GM21737 (cell line): ENCODE measurements around the gene BEST2.
A peak's percentile ranks its signal among the peaks of the same experiment; 100 is the strongest.

Experiments
- ATAC-seq: cut with Tn5 transposase; IDR thresholded peaks from one replicate; pipeline ENCODE4 v1.9.1; 2021; ENCODE audit warnings: mild to moderate bottlenecking, moderate library complexity; ENCODE audit not compliant: unreplicated experiment

Gene BEST2

DNA sequence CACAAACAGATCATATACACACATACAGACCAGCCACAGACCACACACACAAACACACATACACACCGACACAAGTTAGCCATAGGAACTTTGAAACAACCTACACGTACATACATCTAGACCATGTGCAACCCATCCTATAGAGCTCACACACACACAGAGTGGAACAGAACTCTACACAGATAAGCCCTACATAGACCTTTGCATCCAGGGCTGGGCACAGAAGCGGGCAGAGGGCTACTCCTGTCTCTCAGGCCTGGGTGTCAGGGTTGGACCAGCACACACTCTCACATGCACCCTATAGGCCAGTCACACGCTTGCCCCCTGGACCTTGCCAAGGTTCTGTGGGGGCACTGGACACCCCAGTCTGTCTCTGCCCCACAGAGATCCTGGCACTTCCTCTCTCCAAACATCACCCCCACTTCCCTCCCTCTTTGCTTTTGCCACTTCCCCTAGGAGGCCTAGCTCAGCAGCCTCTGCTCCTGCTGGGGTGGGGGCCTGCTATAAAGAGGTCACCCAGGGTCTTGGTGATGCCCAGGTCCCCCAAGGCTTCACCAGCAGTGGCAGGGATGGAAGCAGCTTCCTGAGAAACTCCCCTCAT lies 33.9 kb downstream of the BEST2 start:
- ATAC-seq: no peak

DNA sequence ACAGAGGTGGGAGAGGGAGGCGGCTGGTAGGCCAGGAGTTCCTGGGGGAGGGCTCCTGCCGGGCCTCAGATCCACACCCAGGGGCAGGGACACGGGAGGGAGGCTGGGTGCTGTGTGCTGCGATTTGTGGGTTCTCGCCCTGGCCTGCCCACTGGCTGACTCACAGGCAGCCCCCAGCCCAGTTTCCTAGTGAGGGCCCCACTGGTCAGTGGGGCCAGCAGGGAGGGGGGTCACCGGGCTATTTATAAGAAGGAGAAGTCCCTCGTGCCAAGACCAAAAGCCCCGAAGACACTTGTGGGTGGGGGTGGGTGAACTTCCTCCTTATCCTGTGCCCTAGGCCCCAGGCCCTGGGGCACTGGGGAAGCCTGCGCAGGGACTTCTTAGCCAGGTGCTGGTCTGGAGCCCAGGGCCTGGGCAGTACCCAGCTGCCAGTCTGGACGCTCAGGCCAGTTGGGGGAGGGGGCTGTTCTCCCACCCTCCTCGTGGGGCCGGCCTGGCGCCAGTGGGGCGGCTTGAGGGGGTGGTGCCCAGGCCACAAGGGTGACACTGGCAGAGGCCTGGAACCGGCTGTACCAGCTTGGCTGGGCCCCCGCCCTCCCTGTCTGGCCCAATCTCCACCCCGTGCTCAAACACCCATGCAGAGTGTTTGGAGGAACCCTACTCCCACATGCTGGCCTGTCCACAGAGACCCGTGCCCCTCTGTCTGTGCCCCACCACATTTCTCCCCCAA lies 34.7 kb downstream of the BEST2 start:
- ATAC-seq: no peak

DNA sequence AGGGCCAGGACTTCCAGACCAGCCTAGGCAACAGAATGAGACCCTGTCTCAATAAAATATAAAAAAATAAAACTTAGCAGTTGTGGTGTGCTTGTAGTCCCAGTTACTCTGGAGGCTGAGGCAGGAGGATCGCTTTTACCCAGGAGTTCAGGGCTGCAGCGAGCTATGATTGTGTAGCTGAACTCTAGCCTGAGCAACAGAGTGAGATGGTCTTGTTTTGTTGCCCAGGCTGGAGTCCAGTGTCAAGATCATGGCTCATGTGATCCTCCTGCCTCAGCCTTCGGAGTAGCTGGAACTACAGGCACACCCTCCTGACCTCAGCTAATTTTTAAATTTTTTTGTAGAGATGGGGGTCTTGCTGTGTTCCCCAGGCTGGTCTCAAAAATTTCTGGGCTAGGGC lies 35.4 kb downstream of the BEST2 start:
- ATAC-seq: no peak

DNA sequence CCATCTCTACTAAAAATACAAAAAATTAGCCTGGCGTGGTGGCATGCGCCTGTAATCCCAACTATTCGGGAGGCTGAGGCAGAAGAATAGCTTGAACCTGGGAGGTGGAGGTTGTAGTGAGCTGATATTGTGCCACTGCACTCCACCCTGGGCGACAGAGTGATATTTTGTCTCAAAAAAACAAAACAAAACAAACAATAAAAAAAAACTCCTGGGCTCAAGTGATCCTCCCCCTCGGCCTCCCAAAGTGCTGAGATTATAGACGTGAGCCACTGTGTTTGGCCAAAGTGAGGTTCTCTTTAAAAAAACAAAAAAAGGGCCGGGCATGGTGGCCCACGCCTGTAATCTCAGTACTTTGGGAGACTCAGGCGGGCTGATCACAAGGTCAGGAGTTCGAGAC lies 35.9 kb downstream of the BEST2 start:
- no peak for ATAC-seq

DNA sequence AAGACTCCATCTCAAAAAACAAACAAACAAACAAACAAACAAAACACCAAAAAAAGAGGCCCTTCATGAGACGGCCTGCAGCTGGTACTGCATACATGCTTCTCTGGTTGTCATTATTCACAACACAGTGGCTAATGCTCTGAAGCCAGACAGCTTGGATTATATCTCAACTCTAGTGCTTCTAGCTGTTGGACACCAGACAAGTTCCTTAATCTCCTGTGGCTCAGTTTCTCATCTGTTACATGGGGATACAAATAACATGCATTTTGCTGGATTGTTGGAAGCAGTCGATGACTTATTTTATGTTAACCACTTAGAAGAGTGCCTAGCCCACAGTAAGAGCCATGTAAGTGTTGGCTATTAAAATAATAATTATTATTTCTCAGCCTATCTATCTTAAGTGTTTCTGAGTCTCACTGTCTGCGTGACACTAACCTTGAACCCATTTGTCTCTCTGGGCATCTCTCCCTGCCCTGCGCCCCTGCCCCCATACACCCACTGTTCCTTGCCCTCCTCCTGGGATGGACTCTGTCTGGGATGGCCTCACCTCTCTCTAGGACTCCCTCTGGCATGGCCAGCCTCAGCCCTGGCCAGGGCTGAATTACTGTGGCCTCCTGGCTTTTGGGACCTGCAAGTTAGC lies 36.6 kb downstream of the BEST2 start:
- ATAC-seq: no peak

DNA sequence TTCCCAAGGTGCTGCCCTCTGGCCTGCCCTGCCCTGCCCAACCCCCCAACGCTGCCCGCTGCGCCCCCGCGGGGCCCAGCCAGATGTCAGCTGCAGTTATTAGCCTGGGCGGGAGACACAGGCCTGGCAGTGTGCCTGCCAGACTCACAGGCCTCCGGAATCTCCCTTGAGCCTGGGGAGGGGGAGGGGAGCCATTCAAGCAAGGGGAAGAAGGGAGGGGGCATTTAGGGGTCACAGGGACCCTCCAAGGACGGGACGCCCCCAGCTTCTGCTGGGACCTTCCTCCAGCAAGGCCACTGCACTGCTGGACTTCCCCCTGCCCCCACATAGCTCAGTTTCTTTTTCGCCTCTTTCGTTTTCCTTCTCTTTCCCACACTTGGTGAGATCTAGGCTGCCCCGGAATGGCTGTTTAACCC lies 37.1 kb downstream of the BEST2 start:
- ATAC-seq: no peak

DNA sequence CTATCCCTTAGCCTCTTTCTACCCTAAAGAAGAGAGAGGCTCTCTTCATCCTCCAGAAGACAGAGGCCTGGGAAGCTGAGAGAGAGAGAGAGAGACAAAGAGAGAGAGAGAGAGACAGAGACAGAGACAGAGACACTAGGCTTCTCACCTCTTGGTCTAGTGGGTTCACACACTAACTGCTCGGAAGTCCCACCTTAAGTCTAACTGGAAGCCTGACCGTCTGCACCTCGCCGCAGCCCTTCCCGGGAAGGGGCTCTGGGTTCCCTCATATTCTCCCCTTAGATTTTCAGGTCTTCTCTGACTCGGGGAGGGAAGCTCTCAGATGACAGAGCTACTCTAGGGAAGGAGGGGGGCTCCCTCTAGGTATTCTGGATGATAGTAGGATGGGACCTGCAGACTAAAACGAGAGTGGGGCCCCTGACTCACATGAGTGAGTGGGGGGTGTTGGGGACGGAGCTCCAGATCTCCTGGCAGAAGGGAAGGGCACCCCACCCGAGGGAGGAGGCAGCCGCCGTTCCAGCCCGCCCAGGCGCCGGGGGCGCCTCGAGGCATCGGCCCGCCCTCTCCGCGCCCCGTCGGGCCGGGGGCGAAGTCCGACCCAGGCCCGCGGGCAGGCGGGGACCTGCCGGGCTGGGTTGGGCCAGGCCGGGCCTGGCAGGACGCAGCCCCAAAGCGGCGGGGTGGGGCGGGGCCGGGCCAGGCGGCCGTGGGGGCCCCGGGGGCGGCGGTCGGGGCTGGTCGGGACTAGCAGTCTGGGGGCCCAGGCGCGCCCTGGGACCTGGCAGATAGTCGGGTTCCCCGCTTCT lies 37.7 kb downstream of the BEST2 start:
- ATAC-seq: no peak

DNA sequence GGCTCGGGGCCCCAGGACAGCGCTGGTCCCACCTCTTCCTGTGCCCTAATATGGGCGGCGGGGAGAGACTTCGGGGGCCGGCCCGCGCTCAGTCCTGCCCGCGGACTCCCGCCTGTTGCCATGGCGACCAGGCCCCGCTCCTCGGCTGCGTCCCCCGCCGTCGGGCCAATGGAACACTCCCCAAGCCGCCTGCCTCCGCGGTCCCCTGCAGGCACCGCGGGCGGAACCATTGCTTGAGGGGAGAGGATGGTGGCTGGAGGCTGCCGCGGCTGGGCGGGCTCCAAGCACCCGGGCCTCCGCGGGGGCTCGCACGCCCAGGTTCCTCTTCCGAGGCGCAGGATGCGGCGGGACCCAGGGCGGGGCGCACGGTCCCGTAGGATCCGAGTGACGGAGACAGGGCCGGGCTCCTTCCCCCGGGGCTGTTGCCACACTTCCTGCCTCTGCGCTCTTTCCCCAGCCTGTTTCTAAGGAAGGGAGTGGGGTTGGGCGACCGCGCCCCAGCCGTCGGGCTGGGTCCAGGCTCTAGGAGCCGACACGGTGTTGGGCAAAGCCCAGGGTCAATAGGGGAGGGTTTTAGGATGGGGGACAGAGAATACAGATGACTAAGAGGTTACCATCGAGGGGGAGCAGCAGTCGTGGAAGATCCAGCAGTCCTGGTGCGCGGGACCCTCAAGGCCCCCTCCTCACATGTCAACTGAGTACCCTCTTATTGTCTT lies 38.5 kb downstream of the BEST2 start:
- peak; percentile 32 for ATAC-seq

DNA sequence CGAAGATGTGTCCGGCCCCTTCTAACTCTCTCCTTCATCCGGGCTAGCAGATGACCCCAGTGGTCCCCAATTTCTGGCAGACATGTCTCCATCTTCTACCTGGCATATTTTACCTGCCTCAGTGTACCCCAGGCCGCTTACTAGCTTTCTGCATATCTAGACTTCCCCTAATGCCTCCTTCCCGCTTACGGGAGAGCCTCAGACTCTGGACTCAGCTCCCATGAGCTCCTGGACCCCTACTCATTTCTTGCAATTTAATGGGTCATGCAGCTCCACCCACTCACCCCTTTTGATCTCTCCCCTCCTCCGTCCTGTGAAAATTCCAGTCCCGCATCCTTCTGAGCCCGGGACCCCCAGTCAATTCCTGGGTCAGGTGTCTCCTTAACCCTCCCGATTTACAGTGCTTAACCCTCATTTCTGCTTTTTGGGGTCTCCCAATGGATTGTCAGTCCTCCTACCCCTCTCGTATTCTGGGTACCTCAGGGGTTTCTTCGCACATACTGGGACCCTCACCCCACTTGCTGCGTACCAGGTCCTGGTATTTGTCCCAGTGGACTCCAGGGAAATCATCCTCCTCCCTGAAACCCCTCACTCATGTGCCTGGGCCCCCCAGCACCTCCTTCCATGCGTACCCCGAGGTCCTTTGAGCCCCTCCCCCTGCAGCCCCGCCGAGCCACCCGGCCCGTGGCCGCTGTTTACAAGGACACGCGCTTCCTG lies 39.2 kb downstream of the BEST2 start:
- no peak for ATAC-seq

DNA sequence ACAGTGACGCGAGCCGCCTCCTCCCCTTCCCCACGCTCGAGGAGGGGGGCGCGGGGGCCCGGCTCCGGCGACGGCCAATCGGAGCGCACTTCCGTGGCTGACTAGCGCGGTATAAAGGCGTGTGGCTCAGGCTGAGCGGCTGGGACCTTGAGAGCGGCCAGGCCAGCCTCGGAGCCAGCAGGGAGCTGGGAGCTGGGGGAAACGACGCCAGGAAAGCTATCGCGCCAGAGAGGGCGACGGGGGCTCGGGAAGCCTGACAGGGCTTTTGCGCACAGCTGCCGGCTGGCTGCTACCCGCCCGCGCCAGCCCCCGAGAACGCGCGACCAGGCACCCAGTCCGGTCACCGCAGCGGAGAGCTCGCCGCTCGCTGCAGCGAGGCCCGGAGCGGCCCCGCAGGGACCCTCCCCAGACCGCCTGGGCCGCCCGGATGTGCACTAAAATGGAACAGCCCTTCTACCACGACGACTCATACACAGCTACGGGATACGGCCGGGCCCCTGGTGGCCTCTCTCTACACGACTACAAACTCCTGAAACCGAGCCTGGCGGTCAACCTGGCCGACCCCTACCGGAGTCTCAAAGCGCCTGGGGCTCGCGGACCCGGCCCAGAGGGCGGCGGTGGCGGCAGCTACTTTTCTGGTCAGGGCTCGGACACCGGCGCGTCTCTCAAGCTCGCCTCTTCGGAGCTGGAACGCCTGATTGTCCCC lies 39.9 kb downstream of the BEST2 start, which contains the start of gene JUNB:
JUNB (plus strand) TSS at position 142 of the 706 bp plus-strand sequence; CDS start at position 428, 286 bp downstream.
- peak; percentile 29 for ATAC-seq

DNA sequence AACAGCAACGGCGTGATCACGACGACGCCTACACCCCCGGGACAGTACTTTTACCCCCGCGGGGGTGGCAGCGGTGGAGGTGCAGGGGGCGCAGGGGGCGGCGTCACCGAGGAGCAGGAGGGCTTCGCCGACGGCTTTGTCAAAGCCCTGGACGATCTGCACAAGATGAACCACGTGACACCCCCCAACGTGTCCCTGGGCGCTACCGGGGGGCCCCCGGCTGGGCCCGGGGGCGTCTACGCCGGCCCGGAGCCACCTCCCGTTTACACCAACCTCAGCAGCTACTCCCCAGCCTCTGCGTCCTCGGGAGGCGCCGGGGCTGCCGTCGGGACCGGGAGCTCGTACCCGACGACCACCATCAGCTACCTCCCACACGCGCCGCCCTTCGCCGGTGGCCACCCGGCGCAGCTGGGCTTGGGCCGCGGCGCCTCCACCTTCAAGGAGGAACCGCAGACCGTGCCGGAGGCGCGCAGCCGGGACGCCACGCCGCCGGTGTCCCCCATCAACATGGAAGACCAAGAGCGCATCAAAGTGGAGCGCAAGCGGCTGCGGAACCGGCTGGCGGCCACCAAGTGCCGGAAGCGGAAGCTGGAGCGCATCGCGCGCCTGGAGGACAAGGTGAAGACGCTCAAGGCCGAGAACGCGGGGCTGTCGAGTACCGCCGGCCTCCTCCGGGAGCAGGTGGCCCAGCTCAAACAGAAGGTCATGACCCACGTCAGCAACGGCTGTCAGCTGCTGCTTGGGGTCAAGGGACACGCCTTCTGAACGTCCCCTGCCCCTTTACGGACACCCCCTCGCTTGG lies 40.7 kb downstream of the BEST2 start:
- ATAC-seq: no peak

DNA sequence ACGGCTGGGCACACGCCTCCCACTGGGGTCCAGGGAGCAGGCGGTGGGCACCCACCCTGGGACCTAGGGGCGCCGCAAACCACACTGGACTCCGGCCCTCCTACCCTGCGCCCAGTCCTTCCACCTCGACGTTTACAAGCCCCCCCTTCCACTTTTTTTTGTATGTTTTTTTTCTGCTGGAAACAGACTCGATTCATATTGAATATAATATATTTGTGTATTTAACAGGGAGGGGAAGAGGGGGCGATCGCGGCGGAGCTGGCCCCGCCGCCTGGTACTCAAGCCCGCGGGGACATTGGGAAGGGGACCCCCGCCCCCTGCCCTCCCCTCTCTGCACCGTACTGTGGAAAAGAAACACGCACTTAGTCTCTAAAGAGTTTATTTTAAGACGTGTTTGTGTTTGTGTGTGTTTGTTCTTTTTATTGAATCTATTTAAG lies 41.3 kb downstream of the BEST2 start:
- no peak for ATAC-seq

DNA sequence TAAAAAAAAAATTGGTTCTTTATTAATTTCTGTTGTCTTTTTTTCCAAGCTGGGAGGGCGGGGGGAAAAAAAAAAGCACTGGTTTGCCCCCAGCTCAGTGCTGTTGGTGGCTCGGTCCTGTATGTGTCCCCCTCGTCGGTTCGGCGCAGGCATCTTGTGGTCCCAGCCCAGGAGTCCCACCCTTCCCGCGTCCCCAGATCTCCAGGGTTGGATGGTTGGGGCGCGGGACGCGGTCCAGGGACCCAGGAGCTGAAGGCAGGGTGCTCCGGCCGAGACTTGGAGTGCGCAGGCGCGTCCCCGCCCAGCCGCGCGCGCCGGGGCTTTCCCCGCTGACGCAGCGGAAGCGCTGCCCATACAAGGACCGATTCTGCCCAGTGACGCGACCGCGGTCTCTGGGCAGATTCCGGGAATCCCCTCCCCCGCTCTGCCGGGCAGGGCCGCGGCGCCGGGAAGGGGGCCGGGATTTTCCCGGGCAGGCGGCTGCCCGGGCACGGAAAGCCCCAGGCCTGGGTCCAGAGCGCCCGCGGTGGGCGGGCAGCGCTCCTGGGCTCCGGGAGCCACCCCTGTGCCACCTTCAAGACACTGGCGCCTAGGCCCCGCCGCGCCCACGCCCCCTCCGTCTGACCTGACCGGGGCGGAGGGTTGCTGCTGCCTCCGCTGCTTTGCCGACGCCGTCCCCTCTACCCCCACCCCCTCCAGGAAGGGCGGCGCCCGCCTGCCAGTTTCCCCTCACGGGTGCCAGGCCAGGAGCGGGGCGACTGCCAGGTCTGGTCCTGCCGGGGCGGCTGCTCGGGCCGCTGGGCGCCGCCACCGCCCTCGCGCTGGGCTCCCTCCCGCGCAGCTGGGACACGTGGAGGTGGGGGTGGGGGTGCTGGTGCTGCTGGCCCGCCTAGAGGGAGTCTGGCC lies 42.0 kb downstream of the BEST2 start:
- ATAC-seq: peak; percentile 25

DNA sequence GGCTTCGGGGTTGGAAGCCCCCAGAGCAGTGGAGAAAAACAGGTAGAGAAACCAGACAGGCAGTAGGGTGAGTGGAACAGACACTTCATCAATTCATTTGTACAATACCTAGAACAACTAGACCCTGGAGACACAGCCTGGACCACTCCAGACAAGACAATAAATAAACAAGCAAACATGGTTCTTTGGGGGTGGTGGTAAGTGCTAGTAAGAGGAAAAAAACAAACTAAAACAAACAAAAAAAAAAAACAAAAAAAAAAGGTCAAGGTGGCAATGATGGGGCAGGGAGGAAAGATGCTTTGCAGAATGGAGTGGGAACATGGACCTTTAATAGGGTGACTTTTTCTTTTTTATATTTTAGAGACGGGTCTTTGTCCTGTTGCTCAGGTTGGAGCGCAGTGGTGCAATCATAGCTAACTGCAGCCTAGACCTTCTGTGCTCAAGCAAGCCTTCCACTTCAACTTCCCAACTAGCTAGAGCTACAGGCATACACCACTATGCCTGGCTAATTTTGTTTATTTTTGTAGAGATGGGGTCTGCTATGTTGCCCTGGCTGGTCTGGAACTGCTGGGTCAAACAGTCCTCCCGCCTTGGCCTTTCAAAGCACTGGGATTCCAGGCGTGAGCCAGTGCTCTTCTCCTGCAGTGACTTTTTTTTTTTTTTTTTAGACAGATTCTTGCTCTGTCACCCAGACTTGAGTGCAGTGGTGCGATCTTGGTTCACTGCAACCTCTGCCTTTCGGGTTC lies 42.8 kb downstream of the BEST2 start:
- no peak for ATAC-seq

DNA sequence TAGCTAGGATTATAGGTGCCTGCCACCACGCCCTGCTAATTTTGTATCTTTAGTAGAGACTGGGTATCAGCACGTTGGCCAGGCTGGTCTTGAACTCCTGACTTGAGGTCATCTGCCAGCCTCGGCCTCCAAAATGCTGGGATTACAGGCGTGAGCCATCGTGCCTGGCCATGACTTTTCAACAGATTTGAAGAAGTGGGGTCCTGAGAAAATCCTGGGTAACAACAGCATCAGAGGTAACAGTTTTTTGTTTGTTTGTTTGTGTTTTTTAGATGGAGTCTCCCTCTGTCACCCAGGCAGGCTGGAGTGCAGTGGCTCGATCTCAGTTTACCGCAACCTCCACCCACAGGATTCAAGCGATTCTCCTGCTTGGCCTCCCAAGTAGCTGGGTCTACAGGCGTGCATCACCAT lies 43.4 kb downstream of the BEST2 start:
- ATAC-seq: no peak

DNA sequence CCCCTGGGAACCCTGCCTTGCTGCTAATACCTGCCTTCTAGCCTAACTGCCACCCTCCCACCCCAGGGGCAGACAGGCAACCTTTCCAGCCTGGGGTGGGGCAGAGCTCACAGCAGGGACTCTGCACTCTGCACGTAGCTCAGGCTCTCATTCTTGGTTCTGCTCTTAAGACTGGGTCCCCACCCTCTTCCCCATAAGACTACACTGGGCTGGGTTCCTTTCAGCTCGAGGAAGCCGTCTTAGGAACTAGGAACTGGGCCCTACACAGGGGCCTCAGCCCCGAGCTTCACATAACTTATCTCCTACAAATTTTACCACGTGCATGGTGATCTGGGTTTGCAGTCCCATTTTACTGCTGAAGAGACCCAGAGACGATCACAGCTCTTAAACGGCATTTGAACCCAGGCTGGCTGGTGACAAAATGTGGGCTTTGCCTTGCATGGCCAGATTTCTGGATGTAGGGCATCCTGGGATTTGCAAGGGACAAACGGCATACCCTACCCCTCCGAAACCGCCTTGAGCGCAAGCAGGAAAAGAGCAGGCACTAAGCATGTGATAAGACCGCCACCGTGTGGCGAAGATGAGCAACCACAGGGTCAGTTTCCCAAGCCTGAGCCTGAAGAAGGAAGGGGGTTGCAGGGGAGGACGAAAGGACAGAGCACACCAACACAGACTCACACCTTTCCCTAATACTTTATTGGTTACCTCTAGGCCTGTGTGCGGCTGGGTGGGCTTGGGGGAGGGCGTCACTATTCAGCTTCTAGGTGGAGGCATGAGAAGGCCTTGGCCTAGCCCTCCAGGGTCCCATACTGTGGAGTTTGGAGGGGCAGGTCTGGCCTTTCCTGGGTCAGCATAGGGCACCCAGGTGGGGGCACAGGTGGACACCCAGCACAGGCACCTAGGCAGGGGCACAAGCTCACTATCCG lies 44.8 kb downstream of the BEST2 start:
- ATAC-seq: no peak
